Vagina (tissue), 2 donors: Measurements from ENCODE around the gene MEIKIN.

Source experiments
- POLR2A ChIP-seq, 2 donors: fragments of 450-650 bp; IDR thresholded peaks; one replicate each; pipeline ENCODE4 v1.6.1; 2017; ENCODE audit warnings: antibody characterized with exemption in 2 of 2, mild to moderate bottlenecking in 2 of 2, moderate library complexity in 2 of 2
- POLR2AphosphoS5 ChIP-seq, 2 donors: sonication (generic); formaldehyde crosslinking; IDR thresholded peaks; one replicate each; pipeline ENCODE4 v1.9.0; 2017; ENCODE audit warnings: antibody characterized with exemption in 2 of 2, mild to moderate bottlenecking in 2 of 2, low read depth in 1 of 2; ENCODE audit not compliant: insufficient read depth in 1 of 2
- TF ChIP-seq, protein P1 (sequence below), 3 experiments: fragments of 450-650 bp in 2 of 3; fragments of 200-600 bp in 1 of 3; sonication (generic) in 1 of 3; IDR thresholded peaks; one replicate each; pipeline ENCODE4 v1.5.1; 2017 to 2019; ENCODE audit warnings: antibody characterized with exemption in 3 of 3, mild to moderate bottlenecking in 2 of 3, moderate library complexity in 2 of 3

DNA sequence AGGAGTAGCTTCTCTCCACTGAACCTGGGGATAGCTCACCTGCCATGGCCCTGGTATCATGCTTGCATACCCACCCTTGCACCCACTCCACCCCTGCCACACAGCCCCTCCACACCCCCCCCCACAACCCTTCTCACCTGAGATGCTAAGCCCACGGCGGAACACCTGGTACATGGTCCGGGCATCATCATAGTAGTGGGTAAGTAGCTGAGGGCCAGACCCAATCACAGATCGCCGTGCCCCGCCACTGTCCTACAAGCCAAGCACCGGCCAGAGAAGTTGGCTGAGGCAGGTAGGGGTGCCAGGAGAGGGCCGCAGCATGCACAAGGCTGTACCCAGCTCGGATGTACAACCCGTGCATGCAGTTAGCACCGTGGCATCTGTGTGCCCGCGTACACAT, 45.3 kb upstream of the MEIKIN start:
- TF ChIP-seq, protein P1, sequence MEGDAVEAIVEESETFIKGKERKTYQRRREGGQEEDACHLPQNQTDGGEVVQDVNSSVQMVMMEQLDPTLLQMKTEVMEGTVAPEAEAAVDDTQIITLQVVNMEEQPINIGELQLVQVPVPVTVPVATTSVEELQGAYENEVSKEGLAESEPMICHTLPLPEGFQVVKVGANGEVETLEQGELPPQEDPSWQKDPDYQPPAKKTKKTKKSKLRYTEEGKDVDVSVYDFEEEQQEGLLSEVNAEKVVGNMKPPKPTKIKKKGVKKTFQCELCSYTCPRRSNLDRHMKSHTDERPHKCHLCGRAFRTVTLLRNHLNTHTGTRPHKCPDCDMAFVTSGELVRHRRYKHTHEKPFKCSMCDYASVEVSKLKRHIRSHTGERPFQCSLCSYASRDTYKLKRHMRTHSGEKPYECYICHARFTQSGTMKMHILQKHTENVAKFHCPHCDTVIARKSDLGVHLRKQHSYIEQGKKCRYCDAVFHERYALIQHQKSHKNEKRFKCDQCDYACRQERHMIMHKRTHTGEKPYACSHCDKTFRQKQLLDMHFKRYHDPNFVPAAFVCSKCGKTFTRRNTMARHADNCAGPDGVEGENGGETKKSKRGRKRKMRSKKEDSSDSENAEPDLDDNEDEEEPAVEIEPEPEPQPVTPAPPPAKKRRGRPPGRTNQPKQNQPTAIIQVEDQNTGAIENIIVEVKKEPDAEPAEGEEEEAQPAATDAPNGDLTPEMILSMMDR (IDR thresholded peaks at IDR 0.05), result no peak
- TF ChIP-seq POLR2A (IDR thresholded peaks at IDR 0.05) (no peak), POLR2AphosphoS5 (IDR thresholded peaks at IDR 0.05; ENCODE audit: insufficient read depth in 1 of 2, low read depth in 1 of 2) (no peak)
